Erythroblast (primary cell): ENCODE results near the gene ETS1.

Source experiments
- GATA1 ChIP-seq: IDR thresholded peaks from 2 replicates; pipeline ENCODE4 v1.6.1; 2011; ENCODE audit warnings: low read depth, mild to moderate bottlenecking, control low read depth, low read length, moderate library complexity
- POLR2A ChIP-seq: IDR thresholded peaks from 2 replicates; pipeline ENCODE4 v1.6.1; 2011; ENCODE audit warnings: mild to moderate bottlenecking, low read length

DNA sequence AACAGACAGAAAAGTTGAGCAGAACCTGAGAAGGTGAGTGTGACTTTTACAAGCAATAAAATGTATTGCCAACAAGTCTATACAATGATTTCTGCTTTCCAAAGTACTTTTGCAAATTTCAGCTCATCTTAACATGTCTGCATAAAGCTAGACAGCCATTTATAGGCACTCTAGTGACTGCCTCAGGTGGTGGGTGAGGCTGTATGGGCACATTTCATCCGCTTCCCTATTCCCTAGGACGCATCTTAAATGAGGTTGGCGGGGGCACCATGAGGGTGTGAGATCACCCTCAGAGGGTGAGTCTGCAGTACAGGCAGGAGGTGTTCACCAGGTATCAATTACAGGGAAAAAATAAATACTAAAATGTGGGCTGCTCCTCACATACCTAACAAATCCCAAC, 110.1 kb downstream of the ETS1 start:
- TF ChIP-seq POLR2A = no peak
- no peak for TF ChIP-seq GATA1
